SK-N-SH (cell line): Measurements from ENCODE around the gene IGFBPL1.

Experiments
- CHD2 ChIP-seq: fragments of 150-350 bp; IDR thresholded peaks from 2 replicates; pipeline ENCODE4 v1.6.1; 2018; ENCODE audit warnings: low read length; ENCODE audit not compliant: partially characterized antibody
- CTCF ChIP-seq: fragments of 200-600 bp; sonication (generic); IDR thresholded peaks from 2 replicates; pipeline ENCODE4 v1.6.1; 2017; ENCODE audit warnings: antibody characterized with exemption, mild to moderate bottlenecking, moderate library complexity
- EP300 ChIP-seq, 2 experiments: IDR thresholded peaks; 2 replicates each; pipeline versions ENCODE4 v1.4.0 to v1.6.1; 2012; ENCODE audit warnings: borderline replicate concordance in 1 of 2, low read depth in 1 of 2, low read length in 1 of 2
- MXI1 ChIP-seq: IDR thresholded peaks from 2 replicates; pipeline ENCODE4 v1.6.1; 2012; ENCODE audit warnings: mild to moderate bottlenecking, low read depth, low read length, improper control_type of control experiment
- POLR2AphosphoS5 ChIP-seq: IDR thresholded peaks from 2 replicates; pipeline ENCODE4 v1.6.1; 2012; ENCODE audit warnings: low read depth, low read length
- RAD21 ChIP-seq: IDR thresholded peaks from 2 replicates; pipeline ENCODE4 v1.6.1; 2012; ENCODE audit warnings: mild to moderate bottlenecking, low read length
- RCOR1 ChIP-seq: fragments of 150-350 bp; IDR thresholded peaks from 2 replicates; pipeline ENCODE4 v1.6.1; 2017; ENCODE audit warnings: antibody characterized with exemption, low read length
- RFX5 ChIP-seq: IDR thresholded peaks from 2 replicates; pipeline ENCODE4 v1.6.1; 2012; ENCODE audit warnings: mild to moderate bottlenecking, improper control_type of control experiment, low read length
- RXRA ChIP-seq: IDR thresholded peaks from 2 replicates; pipeline ENCODE4 v1.4.0; 2012; ENCODE audit warnings: low read depth, mild to moderate bottlenecking, borderline replicate concordance

GRCh38 chr9:38419181-38419580, 5.1 kb downstream of the IGFBPL1 start:
- TF ChIP-seq POLR2AphosphoS5 = no peak
- TF ChIP-seq RAD21 = no peak
- no peak for TF ChIP-seq RFX5
- TF ChIP-seq CTCF = no peak
- TF ChIP-seq EP300 (IDR thresholded peaks at IDR 0.05; ENCODE audit: borderline replicate concordance in 1 of 2, low read depth in 1 of 2, low read length in 1 of 2) = no peak
- TF ChIP-seq CHD2 = no peak
- no peak for TF ChIP-seq MXI1
- no peak for TF ChIP-seq RCOR1
- TF ChIP-seq RXRA = no peak
